Retinal pigment epithelial cell (primary cell): ENCODE measurements around the gene REEP2.
A peak's percentile ranks its signal among the peaks of the same experiment; 100 is the strongest.

Experiments
- DNase-seq: peaks from one replicate; pipeline ENCODE4 v3.0.0-alpha.2; 2010; ENCODE audit warnings: low read depth
- H3K4me3 ChIP-seq: 2 replicates; pipeline ENCODE4 v1.5.1; 2011; ENCODE audit warnings: mild to moderate bottlenecking, low read length, control low read depth, moderate library complexity
- CTCF ChIP-seq: conservative IDR thresholded peaks from 2 replicates; pipeline ENCODE4 v1.5.1; 2011; ENCODE audit warnings: low read depth, low read length, control low read depth, inconsistent platforms

The REEP2 gene

GRCh38 chr5:138418444-138418843, 20.4 kb upstream of the REEP2 start:
- no peak for DNase-seq
- TF ChIP-seq CTCF, result no peak
- H3K4me3 ChIP-seq, result no peak overlapping the region

- no peak for TF ChIP-seq CTCF
- no peak overlapping the region for H3K4me3 ChIP-seq
- no peak for DNase-seq
Observed at GRCh38 chr5:138425079-138425478, 13.8 kb upstream of the REEP2 start.

- TF ChIP-seq CTCF, result no peak
- no peak overlapping the region for H3K4me3 ChIP-seq
- DNase-seq, result no peak
Observed at GRCh38 chr5:138435943-138436342, 2.9 kb upstream of the REEP2 start.

- H3K4me3 ChIP-seq, result peak overlapping the region; percentile 61
Observed at GRCh38 chr5:138438003-138438723, 694 bp upstream of the REEP2 start.

GRCh38 chr5:138439477-138440158, 761 bp downstream of the REEP2 start:
- peak overlapping the region; percentile 76 for H3K4me3 ChIP-seq
- no peak for DNase-seq
- no peak for TF ChIP-seq CTCF

More at GRCh38 chr5:138438003-138438723, 694 bp upstream of the REEP2 start:
- DNase-seq, result no peak
- no peak for TF ChIP-seq CTCF

GRCh38 chr5:138440159-138441073, 1.6 kb downstream of the REEP2 start:
- no peak for DNase-seq
- no peak for TF ChIP-seq CTCF
- H3K4me3 ChIP-seq, result peak overlapping the region; percentile 76
